ENCODE data around the gene ZFHX3. TPM values are rescaled to one million over a fixed set of nuclear protein-coding genes. Genes with fewer than 3 reads are reported as not detected.

Gene ZFHX3
- total and polyA plus RNA-seq, 7 experiments from 2014 or later: 0.09 to 9.8 (median 1.7) TPM

DNA sequence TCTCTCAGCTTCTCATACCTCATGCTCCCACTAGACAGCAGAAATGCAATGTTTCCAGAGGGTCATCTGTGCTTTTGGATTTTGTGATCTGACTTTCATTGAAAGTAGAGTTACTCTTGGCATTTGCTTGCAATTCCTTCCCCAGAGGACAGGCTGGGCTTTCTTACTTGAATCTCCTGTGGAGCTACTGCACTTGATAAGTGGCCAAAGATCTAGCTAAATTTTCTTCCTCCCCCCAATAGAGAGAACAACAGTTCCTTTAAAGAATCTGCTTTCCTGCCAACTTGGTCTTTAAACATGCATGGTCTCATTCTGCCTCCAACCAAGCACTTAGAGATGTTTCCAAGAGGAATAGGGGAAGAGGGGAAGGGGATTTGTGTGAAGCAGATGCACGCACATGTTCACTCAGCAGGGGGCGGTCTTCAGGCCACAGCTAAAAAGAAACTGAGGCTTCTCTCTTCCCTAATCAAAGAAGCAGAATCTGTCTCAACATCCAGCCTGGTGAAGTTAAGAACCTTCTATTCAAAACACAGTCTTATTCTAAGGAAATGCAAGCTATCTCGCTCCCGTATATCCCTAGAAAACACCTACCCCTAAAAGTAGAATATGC is 229.6 kb downstream of the ZFHX3 start:
- ChIA-PET POLR2A (no interaction called here), CTCF (interaction anchor here (1.9 kb wide), 1 partner anchor 15 kb away, joined by 5 read pairs; no protein-coding TSS in a partner anchor)
- no peaks in the 10 kb centered on the region for H3K27me3 ChIP-seq (ENCODE audit: control insufficient read depth in 2 of 2, insufficient read depth in 2 of 2, low read length in 2 of 2)
- Mint-ChIP-seq H3K36me3 (no peaks in the 10 kb centered on the region), H3K4me3 (no peak overlapping the region), H3K27ac (no peak overlapping the region), H3K27me3 (peaks cover 0 to 4% (median 0%) of the 10 kb centered on the region in 5 donors), H3K9me3 (no peaks in the 10 kb centered on the region), H3K4me1 (peaks cover 0 to 2% (median 0%) of the 10 kb centered on the region in 7 donors)
- H3K4me3 ChIP-seq (ENCODE audit: low read length): no peak overlapping the region
- H3K27ac ChIP-seq (ENCODE audit: low read depth, low read length): no peak overlapping the region
- DNase-seq (no peak), ATAC-seq (no peak)
- no peaks in the 10 kb centered on the region for H3K9me3 ChIP-seq (ENCODE audit: control insufficient read depth in 2 of 3, low read length in 3 of 3)
- intact Hi-C loops (cut with micrococcal nuclease): no loop called here
- no peaks in the 10 kb centered on the region for H3K4me1 ChIP-seq (ENCODE audit: control insufficient read depth in 2 of 2, insufficient read depth in 2 of 2, low read length in 2 of 2)
- H3K36me3 ChIP-seq (ENCODE audit: control insufficient read depth in 2 of 3, insufficient read depth in 3 of 3, low read length in 3 of 3): no peaks in the 10 kb centered on the region

GRCh38 chr16:72815348-72816318 is 232.3 kb downstream of the ZFHX3 start:
- DNase-seq: no peak
- Histone ChIP-seq H3K4me3 (ENCODE audit: low read length) (no peak overlapping the region), H3K4me1 (ENCODE audit: control insufficient read depth in 2 of 2, insufficient read depth in 2 of 2, low read length in 2 of 2) (no peaks in the 10 kb centered on the region), H3K27ac (ENCODE audit: low read depth, low read length) (no peak overlapping the region), H3K9me3 (ENCODE audit: control insufficient read depth in 2 of 3, low read length in 3 of 3) (no peaks in the 10 kb centered on the region), H3K36me3 (ENCODE audit: control insufficient read depth in 2 of 3, insufficient read depth in 3 of 3, low read length in 3 of 3) (no peaks in the 10 kb centered on the region), H3K27me3 (ENCODE audit: control insufficient read depth in 2 of 2, insufficient read depth in 2 of 2, low read length in 2 of 2) (no peaks in the 10 kb centered on the region)
- Mint-ChIP-seq H3K27ac (no peak overlapping the region), H3K9me3 (no peaks in the 10 kb centered on the region), H3K27me3 (peaks cover 0 to 4% (median 0%) of the 10 kb centered on the region in 5 donors), H3K4me1 (peaks cover 0 to 2% (median 0%) of the 10 kb centered on the region in 7 donors), H3K4me3 (no peak overlapping the region), H3K36me3 (no peaks in the 10 kb centered on the region)
- CTCF ChIA-PET: no interaction called here
- POLR2A ChIA-PET: no interaction called here
- ATAC-seq: no peak
- intact Hi-C loops (cut with micrococcal nuclease): no loop called here

GRCh38 chr16:72814226-72814625 is 233.7 kb downstream of the ZFHX3 start:
- Histone ChIP-seq H3K4me3 (ENCODE audit: low read length) (no peak overlapping the region), H3K27me3 (ENCODE audit: control insufficient read depth in 2 of 2, insufficient read depth in 2 of 2, low read length in 2 of 2) (no peaks in the 10 kb centered on the region), H3K27ac (ENCODE audit: low read depth, low read length) (no peak overlapping the region), H3K36me3 (ENCODE audit: control insufficient read depth in 2 of 3, insufficient read depth in 3 of 3, low read length in 3 of 3) (no peaks in the 10 kb centered on the region), H3K4me1 (ENCODE audit: control insufficient read depth in 2 of 2, insufficient read depth in 2 of 2, low read length in 2 of 2) (no peaks in the 10 kb centered on the region), H3K9me3 (ENCODE audit: control insufficient read depth in 2 of 3, low read length in 3 of 3) (no peaks in the 10 kb centered on the region)
- no peaks in the 10 kb centered on the region for H3K36me3 Mint-ChIP-seq
- DNase-seq: no peak
- no peak overlapping the region for H3K27ac Mint-ChIP-seq
- no peak for ATAC-seq
- intact Hi-C loops (cut with micrococcal nuclease): no loop called here
- H3K9me3 Mint-ChIP-seq: no peaks in the 10 kb centered on the region
- H3K4me1 Mint-ChIP-seq: peaks cover 0 to 2% (median 0%) of the 10 kb centered on the region in 7 donors
- POLR2A ChIA-PET: no interaction called here
- peaks cover 0 to 4% (median 0%) of the 10 kb centered on the region in 5 donors for H3K27me3 Mint-ChIP-seq
- H3K4me3 Mint-ChIP-seq: no peak overlapping the region
- CTCF ChIA-PET: no interaction called here

DNA sequence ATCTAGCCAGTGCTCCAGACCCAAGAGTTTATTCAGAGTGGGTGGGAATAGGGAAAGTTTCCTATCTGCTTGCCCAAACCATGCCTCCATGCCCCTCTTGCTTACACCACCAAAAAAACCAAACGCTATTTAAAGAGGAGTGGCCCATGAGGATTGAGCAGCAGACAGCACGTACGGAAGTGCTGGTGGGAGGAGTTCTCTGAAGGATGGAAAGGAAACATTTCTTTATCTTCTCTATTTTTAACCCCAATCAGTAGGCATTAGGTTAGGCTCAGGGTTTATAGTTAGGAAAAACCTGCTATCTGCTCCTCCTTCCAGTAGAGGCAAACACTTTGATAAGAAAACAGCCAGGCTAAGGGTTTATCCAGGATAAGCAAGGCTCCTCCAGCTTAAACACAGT is 235.3 kb downstream of the ZFHX3 start:
- H3K9me3 Mint-ChIP-seq: peaks cover 0 to 4% (median 0%) of the 10 kb centered on the region in 11 donors

GRCh38 chr16:72811876-72812275 is 236.1 kb downstream of the ZFHX3 start:
- Mint-ChIP-seq H3K9me3 (peaks cover 0 to 4% (median 0%) of the 10 kb centered on the region in 11 donors), H3K4me1 (peaks cover 0 to 2% (median 0%) of the 10 kb centered on the region in 7 donors), H3K36me3 (no peaks in the 10 kb centered on the region), H3K27ac (no peak overlapping the region), H3K27me3 (no peaks in the 10 kb centered on the region), H3K4me3 (no peak overlapping the region)
- Histone ChIP-seq H3K9me3 (ENCODE audit: control insufficient read depth in 2 of 3, low read length in 3 of 3) (no peaks in the 10 kb centered on the region), H3K27me3 (ENCODE audit: control insufficient read depth in 2 of 2, insufficient read depth in 2 of 2, low read length in 2 of 2) (no peaks in the 10 kb centered on the region), H3K36me3 (ENCODE audit: control insufficient read depth in 2 of 3, insufficient read depth in 3 of 3, low read length in 3 of 3) (no peaks in the 10 kb centered on the region), H3K27ac (ENCODE audit: low read depth, low read length) (no peak overlapping the region), H3K4me1 (ENCODE audit: control insufficient read depth in 2 of 2, insufficient read depth in 2 of 2, low read length in 2 of 2) (no peaks in the 10 kb centered on the region), H3K4me3 (ENCODE audit: low read length) (no peak overlapping the region)
- intact Hi-C loops (cut with micrococcal nuclease): no loop called here
- ChIA-PET CTCF (no interaction called here), POLR2A (no interaction called here)
- DNase-seq: no peak
- ATAC-seq: no peak

More for the DNA sequence above, 235.3 kb downstream of the ZFHX3 start:
- Histone ChIP-seq H3K9me3 (ENCODE audit: control insufficient read depth in 2 of 3, low read length in 3 of 3) (no peaks in the 10 kb centered on the region), H3K27ac (ENCODE audit: low read depth, low read length) (no peak overlapping the region), H3K4me3 (ENCODE audit: low read length) (no peak overlapping the region), H3K27me3 (ENCODE audit: control insufficient read depth in 2 of 2, insufficient read depth in 2 of 2, low read length in 2 of 2) (no peaks in the 10 kb centered on the region), H3K36me3 (ENCODE audit: control insufficient read depth in 2 of 3, insufficient read depth in 3 of 3, low read length in 3 of 3) (no peaks in the 10 kb centered on the region), H3K4me1 (ENCODE audit: control insufficient read depth in 2 of 2, insufficient read depth in 2 of 2, low read length in 2 of 2) (no peaks in the 10 kb centered on the region)
- ChIA-PET POLR2A (no interaction called here), CTCF (no interaction called here)
- peaks cover 0 to 2% (median 0%) of the 10 kb centered on the region in 7 donors for H3K4me1 Mint-ChIP-seq
- H3K36me3 Mint-ChIP-seq: no peaks in the 10 kb centered on the region
- DNase-seq: no peak
- ATAC-seq: no peak
- no peak overlapping the region for H3K4me3 Mint-ChIP-seq
- intact Hi-C loops (cut with micrococcal nuclease): no loop called here
- H3K27me3 Mint-ChIP-seq: peaks cover 0 to under 1% (median 0%) of the 10 kb centered on the region in 5 donors
- no peak overlapping the region for H3K27ac Mint-ChIP-seq

- Histone ChIP-seq H3K27me3 (ENCODE audit: control insufficient read depth in 2 of 2, insufficient read depth in 2 of 2, low read length in 2 of 2) (no peaks in the 10 kb centered on the region), H3K9me3 (ENCODE audit: control insufficient read depth in 2 of 3, low read length in 3 of 3) (no peaks in the 10 kb centered on the region), H3K4me1 (ENCODE audit: control insufficient read depth in 2 of 2, insufficient read depth in 2 of 2, low read length in 2 of 2) (no peaks in the 10 kb centered on the region), H3K4me3 (ENCODE audit: low read length) (no peak overlapping the region), H3K27ac (ENCODE audit: low read depth, low read length) (no peak overlapping the region), H3K36me3 (ENCODE audit: control insufficient read depth in 2 of 3, insufficient read depth in 3 of 3, low read length in 3 of 3) (no peaks in the 10 kb centered on the region)
- POLR2A ChIA-PET: no interaction called here
- CTCF ChIA-PET: no interaction called here
- ATAC-seq (no peak), DNase-seq (no peak)
- intact Hi-C loops (cut with micrococcal nuclease): no loop called here
- Mint-ChIP-seq H3K27me3 (no peaks in the 10 kb centered on the region), H3K4me1 (peaks cover 0 to 2% (median 0%) of the 10 kb centered on the region in 7 donors), H3K36me3 (no peaks in the 10 kb centered on the region), H3K9me3 (peaks cover 0 to 4% (median 0%) of the 10 kb centered on the region in 11 donors), H3K4me3 (no peak overlapping the region), H3K27ac (no peak overlapping the region)
Measured at GRCh38 chr16:72811188-72811720, 236.7 kb downstream of the ZFHX3 start.

Data from naive thymus-derived CD4-positive, alpha-beta T cell (primary cell).